ENCODE results near the gene FMR1NB.

DNA sequence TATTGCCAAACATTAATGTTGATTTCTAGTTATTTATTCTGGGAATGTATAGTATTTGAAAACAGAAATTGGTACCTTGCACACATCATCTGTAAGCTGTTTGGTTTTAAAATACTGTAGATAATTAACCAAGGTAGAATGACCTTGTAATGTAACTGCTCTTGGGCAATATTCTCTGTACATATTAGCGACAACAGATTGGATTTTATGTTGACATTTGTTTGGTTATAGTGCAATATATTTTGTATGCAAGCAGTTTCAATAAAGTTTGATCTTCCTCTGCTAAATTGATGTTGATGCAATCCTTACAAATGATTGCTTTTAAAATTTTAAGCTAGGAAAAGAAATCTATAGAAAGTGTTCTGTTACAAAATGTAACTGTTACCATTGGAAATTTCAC, 30.8 kb upstream of the FMR1NB start:
- TF ChIP-seq POLR2A (IDR thresholded peaks at IDR 0.05; ENCODE audit: low read length) (no peak), GATA1 (IDR thresholded peaks at IDR 0.05; ENCODE audit: low read depth, low read length) (no peak)
